Stimulated activated CD4-positive, alpha-beta T cell treated with anti-CD3 and anti-CD28 coated beads, TNF-alpha, amount 100 ng/mL, for 4 hours (primary cell): Measurements from ENCODE around the gene MAZ.

Experiments
- DNase-seq, 3 experiments: peaks; one replicate each; pipeline ENCODE4 v3.0.0-alpha.2; 2020; ENCODE audit warnings: low read depth in 3 of 3

Gene MAZ

GRCh38 chr16:29857133-29857760 is 50.9 kb downstream of the MAZ start:
- DNase-seq = no peak

DNA sequence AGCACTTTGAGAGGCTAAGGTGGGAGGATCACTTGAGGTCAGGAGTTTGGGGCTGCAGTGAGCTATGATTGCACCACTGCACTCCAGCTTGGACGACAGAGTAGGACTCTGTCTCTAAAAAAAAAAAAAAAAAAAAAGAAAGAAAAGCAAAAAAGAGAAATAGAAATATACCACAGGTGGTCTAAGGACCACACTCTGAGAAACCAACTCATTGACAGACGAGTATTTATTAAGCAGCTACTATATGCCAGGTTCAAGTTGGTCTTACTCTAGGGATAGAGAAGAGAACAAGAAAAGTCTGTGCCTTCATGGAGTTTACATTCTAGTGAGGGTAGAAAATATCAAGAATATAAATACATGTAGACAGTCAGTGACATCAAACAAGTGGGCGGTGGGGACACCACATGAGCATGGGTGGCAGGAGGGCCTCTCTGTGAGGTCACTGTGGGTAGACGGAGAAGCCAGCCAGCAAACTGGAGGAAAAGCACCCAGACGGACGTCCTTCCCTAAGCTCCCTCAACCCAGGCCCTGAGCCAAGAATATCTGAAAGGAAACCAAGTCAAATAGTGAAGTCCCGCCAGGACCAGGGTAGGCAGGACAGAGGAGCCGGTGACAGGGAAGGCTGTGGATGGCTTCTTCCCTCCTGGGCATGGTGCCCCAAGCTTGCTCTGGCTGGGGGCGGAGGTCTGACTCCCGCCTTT is 52.0 kb downstream of the MAZ start:
- no peak for DNase-seq

GRCh38 chr16:29858974-29859373 is 52.6 kb downstream of the MAZ start:
- no peak for DNase-seq

DNA sequence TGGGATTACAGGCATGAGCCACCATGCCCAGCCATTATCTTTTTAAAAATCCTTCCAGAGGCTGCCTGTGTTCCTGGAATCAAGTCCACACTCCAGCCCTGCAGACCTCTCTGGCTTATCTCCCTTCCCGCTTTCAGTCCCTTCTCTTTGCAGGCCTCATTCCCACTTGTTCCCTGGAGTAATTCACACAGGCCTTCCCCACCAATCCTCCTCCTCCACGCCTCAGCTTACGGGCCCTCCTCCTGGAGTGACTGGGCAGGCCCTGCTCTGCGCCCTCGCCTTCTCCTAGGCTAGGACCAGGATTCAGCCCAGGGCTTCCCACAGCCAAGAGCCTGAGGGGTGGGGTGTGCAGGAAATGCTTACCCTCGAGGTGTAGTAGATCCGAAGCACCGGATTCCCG is 53.9 kb downstream of the MAZ start:
- DNase-seq = no peak
